Body of pancreas (tissue), 4 donors: ENCODE data around the gene EGFL7.

Experiments used
- POLR2A ChIP-seq, 3 donors: fragments of 450-650 bp; IDR thresholded peaks; one replicate each; pipeline ENCODE4 v1.6.1; 2016; ENCODE audit warnings: antibody characterized with exemption in 3 of 3, mild to moderate bottlenecking in 2 of 3
- TF ChIP-seq, protein P1 (sequence below), 7 experiments: fragments of 450-650 bp in 4 of 7; fragments of 200-600 bp in 3 of 7; sonication (generic) in 3 of 7; IDR thresholded peaks; one replicate each; pipeline ENCODE4 v1.5.1; 2016 to 2019; ENCODE audit warnings: antibody characterized with exemption in 7 of 7

DNA sequence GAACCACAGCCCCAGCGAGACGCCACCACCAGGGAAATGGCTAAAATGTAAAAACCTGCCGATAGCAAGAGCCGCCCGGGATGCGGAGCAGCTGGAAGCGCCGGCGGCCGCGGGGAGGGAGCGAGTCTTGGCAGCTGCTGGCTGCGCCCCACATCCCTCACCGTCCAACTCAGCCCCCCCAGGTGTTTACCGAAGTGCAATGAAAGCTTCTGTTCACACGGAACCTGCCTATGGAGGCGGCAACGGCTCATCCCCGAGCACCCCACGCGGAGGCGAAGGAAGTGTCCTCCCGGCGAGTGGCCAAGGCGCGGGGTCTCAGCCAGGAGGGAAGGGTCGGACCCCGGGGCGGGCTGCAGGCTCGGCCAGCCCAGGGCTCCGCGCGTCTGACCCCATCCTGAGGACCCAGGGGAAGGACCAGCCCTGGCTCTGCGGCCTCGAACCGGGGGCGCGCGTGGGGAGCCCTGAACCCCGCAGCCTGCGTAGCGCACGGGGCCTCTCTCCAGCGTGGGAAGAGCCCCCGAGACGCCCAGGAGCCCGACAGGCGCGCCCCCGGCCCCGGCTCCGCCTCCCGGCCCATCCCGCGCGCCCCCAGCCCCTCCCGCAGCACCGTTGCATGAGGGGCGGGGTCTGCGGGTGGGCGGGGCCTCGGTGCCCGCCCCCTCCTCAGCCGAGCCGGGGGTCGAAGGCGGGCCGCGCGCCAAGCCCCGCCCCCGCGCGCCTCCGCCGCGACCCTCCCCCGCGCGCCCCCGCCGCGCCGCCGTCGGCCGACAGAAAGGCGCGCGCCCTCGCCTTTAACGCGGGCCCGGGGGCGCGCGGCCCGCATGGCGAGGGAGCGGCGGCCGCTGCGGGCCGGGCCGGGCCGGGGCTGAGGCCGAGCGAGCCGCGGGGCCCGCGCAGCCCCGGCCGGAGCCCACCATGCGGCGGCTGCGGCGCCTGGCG, 49.3 kb downstream of the EGFL7 start, which contains the start of gene DIPK1B:
- TF ChIP-seq, protein P1, sequence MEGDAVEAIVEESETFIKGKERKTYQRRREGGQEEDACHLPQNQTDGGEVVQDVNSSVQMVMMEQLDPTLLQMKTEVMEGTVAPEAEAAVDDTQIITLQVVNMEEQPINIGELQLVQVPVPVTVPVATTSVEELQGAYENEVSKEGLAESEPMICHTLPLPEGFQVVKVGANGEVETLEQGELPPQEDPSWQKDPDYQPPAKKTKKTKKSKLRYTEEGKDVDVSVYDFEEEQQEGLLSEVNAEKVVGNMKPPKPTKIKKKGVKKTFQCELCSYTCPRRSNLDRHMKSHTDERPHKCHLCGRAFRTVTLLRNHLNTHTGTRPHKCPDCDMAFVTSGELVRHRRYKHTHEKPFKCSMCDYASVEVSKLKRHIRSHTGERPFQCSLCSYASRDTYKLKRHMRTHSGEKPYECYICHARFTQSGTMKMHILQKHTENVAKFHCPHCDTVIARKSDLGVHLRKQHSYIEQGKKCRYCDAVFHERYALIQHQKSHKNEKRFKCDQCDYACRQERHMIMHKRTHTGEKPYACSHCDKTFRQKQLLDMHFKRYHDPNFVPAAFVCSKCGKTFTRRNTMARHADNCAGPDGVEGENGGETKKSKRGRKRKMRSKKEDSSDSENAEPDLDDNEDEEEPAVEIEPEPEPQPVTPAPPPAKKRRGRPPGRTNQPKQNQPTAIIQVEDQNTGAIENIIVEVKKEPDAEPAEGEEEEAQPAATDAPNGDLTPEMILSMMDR (IDR thresholded peaks at IDR 0.05): no peak
- TF ChIP-seq POLR2A (IDR thresholded peaks at IDR 0.05): no peak
